Prostate gland (tissue), 2 donors: ENCODE measurements around the gene LRCH1. TPM values are rescaled to one million over a fixed set of nuclear protein-coding genes. Genes with fewer than 3 reads are reported as not detected.

Experiments used
- DNase-seq: peaks from one replicate; pipeline ENCODE4 v3.0.0-alpha.2; 2019; ENCODE audit warnings: low spot score
- H3K27ac ChIP-seq, 2 donors: fragments of 200-600 bp; sonication (generic); 2 replicates each; pipeline ENCODE4 v1.5.1; 2017 to 2019
- H3K27me3 ChIP-seq: fragments of 200-600 bp; sonication (generic); replicated peaks from 2 replicates; pipeline ENCODE4 v1.5.1; 2019; ENCODE audit not compliant: insufficient read depth
- H3K36me3 ChIP-seq, 2 donors: fragments of 200-600 bp; sonication (generic); 1 replicate in 1 of 2; 2 replicates in 1 of 2; pipeline versions ENCODE4 v1.5.1 to v1.8.1; 2017 to 2019
- H3K4me1 ChIP-seq: fragments of 200-600 bp; sonication (generic); replicated peaks from 2 replicates; pipeline ENCODE4 v1.5.1; 2019
- H3K4me3 ChIP-seq, 2 donors: fragments of 200-600 bp; sonication (generic); 2 replicates each; pipeline ENCODE4 v1.5.1; 2017 to 2019
- H3K9me3 ChIP-seq: fragments of 200-600 bp; sonication (generic); 2 replicates; pipeline ENCODE4 v1.5.1; 2017
- CTCF ChIP-seq, 4 experiments: fragments of 200-600 bp in 2 of 4; fragments of 450-650 bp in 2 of 4; sonication (generic) in 2 of 4; IDR thresholded peaks; 1 replicate in 3 of 4; 2 replicates in 1 of 4; pipeline ENCODE4 v1.5.1; 2016 to 2019; ENCODE audit warnings: antibody characterized with exemption in 4 of 4, mild to moderate bottlenecking in 2 of 4, moderate library complexity in 2 of 4
- POLR2A ChIP-seq: fragments of 450-650 bp; IDR thresholded peaks from one replicate; pipeline ENCODE4 v1.6.1; 2016; ENCODE audit warnings: antibody characterized with exemption, mild to moderate bottlenecking
- POLR2AphosphoS5 ChIP-seq: sonication (generic); formaldehyde crosslinking; IDR thresholded peaks from one replicate; pipeline ENCODE4 v1.6.1; 2017; ENCODE audit warnings: antibody characterized with exemption
- WGBS: methylation state at CpG from one replicate; pipeline ENCODE4 v1.1.5; 2018; 5-methylcytosine and 5-hydroxymethylcytosine counted together
- intact Hi-C: fragments of 100-400 bp; cut with DNase I; formaldehyde crosslinking; loops from one replicate; pipeline ENCODE4 v1.14.2; 2022
- total RNA-seq, 2 donors: library from RNA; depleted of rRNA; stranded (reverse); fragments of >200 nt; gene quantifications; one replicate each; pipeline ENCODE4 v1.1.0, GENCODE V29; 2016

Gene LRCH1
- total RNA-seq, 2 donors from 2014 or later = 14.8 to 17.2 TPM

- H3K27me3 ChIP-seq = no peaks in the 10 kb centered on the region
- no peak overlapping the region for H3K4me3 ChIP-seq
- no peak for TF ChIP-seq CTCF (IDR thresholded peaks at IDR 0.05)
- TF ChIP-seq POLR2AphosphoS5 = no peak
- TF ChIP-seq POLR2A = no peak
- WGBS = 61% methylated on average over 1 of the region's 1 CpG
- H3K36me3 ChIP-seq = no peaks in the 10 kb centered on the region
- H3K27ac ChIP-seq = no peak overlapping the region
- no peaks in the 10 kb centered on the region for H3K4me1 ChIP-seq
- no peak for DNase-seq
- intact Hi-C loops = no loop called here
- no peaks in the 10 kb centered on the region for H3K9me3 ChIP-seq
Observed at GRCh38 chr13:46629811-46630413, 76.9 kb downstream of the LRCH1 start.

- H3K4me1 ChIP-seq = no peaks in the 10 kb centered on the region
- H3K27ac ChIP-seq = no peak overlapping the region
- intact Hi-C loops = no loop called here
- 4% methylated on average over 1 of the region's 1 CpG for WGBS
- DNase-seq = no peak
- H3K27me3 ChIP-seq = no peaks in the 10 kb centered on the region
- no peak overlapping the region for H3K4me3 ChIP-seq
- no peaks in the 10 kb centered on the region for H3K9me3 ChIP-seq
- H3K36me3 ChIP-seq = no peaks in the 10 kb centered on the region
- TF ChIP-seq CTCF (IDR thresholded peaks at IDR 0.05) = no peak
- no peak for TF ChIP-seq POLR2A
- no peak for TF ChIP-seq POLR2AphosphoS5
Observed at GRCh38 chr13:46630431-46631178, 77.6 kb downstream of the LRCH1 start.

- H3K4me1 ChIP-seq = no peaks in the 10 kb centered on the region
Observed at GRCh38 chr13:46631179-46631542, 78.2 kb downstream of the LRCH1 start.

GRCh38 chr13:46632176-46632575 lies 79.2 kb downstream of the LRCH1 start:
- Histone ChIP-seq H3K27me3 (no peaks in the 10 kb centered on the region), H3K9me3 (no peaks in the 10 kb centered on the region), H3K4me1 (no peaks in the 10 kb centered on the region), H3K36me3 (no peaks in the 10 kb centered on the region), H3K27ac (no peak overlapping the region), H3K4me3 (no peak overlapping the region)
- 98% methylated on average over 2 of the region's 2 CpGs for WGBS
- intact Hi-C loops = no loop called here
- DNase-seq = no peak
- TF ChIP-seq POLR2A (no peak), CTCF (IDR thresholded peaks at IDR 0.05) (no peak), POLR2AphosphoS5 (no peak)

More at GRCh38 chr13:46631179-46631542, 78.2 kb downstream of the LRCH1 start:
- DNase-seq = no peak
- no peak for TF ChIP-seq POLR2A
- no peak for TF ChIP-seq POLR2AphosphoS5
- no peak for TF ChIP-seq CTCF (IDR thresholded peaks at IDR 0.05)
- 84% methylated on average over 2 of the region's 2 CpGs for WGBS
- Histone ChIP-seq H3K27ac (no peak overlapping the region), H3K4me3 (no peak overlapping the region), H3K27me3 (no peaks in the 10 kb centered on the region), H3K9me3 (no peaks in the 10 kb centered on the region), H3K36me3 (no peaks in the 10 kb centered on the region)
- intact Hi-C loops = no loop called here

GRCh38 chr13:46633416-46633815 lies 80.4 kb downstream of the LRCH1 start:
- H3K27me3 ChIP-seq = no peaks in the 10 kb centered on the region
- TF ChIP-seq POLR2AphosphoS5 (no peak), POLR2A (no peak), CTCF (IDR thresholded peaks at IDR 0.05) (no peak)
- H3K4me1 ChIP-seq = no peaks in the 10 kb centered on the region
- H3K27ac ChIP-seq = no peak overlapping the region
- no peak overlapping the region for H3K4me3 ChIP-seq
- no peak for DNase-seq
- no peaks in the 10 kb centered on the region for H3K9me3 ChIP-seq
- intact Hi-C loops = no loop called here
- WGBS = 50% methylated on average over 3 of the region's 3 CpGs
- no peaks in the 10 kb centered on the region for H3K36me3 ChIP-seq
